ENCODE data around the gene C10orf90.

The C10orf90 gene

DNA sequence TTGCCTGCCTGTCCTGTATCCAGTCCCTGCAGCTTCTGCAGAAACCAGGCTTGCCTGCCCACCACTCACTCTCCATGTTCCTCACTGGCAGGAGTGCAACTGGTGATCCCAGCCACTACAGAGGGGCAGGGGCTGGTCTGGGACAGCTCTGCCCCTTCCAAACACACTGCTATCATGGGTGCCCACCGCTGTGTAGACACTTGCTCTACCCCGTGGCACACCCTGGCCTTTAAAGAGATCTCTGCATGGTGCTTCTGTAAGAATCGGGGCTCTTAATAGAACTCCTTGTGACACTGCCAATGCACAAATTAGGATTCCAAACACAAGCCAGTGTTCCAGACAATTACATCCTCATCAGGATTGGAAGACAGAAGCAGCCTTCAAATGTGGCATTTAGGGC, 41.7 kb downstream of the C10orf90 start:
- no peak for DNase-seq

DNA sequence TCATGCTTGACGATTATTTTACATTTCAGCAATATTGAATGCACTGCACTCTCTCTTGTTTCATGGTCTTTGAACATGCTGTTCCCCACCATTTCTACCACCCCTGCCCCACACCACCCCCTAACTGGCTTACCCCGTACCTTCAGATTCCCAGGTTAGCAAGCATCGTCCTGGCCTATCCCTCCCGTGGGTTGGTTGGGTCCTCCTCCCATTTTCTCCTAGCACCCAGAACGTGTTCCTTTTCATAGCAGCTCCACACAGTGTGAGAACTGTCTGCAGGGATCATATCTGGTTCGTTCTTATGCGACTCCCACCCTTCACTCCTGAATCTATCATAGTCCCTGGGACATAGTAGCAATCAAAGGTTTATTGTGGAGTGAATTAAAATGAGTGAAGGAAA, 48.6 kb downstream of the C10orf90 start:
- DNase-seq, result no peak

DNA sequence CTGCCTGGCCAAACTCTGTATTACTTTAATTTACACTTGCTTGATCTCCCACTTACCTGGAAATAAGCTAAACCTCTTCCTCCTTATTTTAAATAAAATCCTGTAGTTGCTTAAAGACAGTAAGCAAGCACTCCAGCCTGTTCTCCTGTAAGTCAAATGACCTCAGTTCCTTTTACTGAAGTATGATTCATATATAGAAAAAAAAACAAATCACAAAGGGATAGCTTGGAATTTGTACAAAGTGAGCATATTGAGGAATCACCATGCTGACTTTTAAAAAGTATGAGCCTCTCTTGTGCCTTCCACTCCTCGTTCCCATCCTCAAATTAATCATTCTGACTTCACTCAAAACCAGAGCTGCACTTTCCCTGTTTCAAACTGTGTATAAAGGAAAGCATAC, 52.0 kb downstream of the C10orf90 start:
- DNase-seq, result no peak

DNA sequence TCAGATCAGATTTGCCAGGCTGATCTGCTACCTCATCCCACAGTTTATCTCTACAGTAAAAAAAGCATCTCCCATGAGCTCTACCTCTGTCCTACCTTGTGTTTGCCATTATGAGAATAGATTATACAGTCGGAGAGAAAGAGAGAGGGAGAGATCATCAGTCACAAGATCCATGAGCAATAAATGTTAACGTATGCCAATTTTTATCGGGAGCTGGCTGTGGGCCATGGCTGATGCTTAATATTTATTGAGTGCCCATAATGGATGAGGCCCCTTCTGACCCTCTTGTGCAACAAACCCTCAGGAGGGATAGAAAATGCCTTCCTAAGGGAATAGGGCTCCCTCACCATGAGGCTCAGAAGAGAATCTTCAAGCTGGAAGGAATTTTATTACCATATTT, 52.8 kb downstream of the C10orf90 start:
- no peak for DNase-seq

DNA sequence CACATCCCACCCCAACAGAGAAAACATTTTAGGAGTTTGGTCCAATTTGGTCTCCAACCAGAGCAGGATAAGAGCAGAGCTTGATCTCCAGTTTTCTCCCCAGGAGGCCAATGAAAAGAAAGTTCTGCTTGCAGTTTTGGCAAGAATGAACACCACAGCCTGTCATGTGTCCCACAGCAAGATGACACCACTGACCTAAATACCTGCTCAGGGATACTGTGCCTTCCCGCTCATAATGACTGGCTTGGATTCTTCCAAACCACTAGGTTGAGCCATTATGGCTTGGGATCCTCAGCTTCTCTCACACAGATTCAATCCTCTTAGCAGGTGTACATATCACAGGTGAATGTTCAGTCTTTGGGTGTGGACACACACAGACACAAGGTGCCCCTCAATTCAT, 53.3 kb downstream of the C10orf90 start:
- no peak for DNase-seq

DNA sequence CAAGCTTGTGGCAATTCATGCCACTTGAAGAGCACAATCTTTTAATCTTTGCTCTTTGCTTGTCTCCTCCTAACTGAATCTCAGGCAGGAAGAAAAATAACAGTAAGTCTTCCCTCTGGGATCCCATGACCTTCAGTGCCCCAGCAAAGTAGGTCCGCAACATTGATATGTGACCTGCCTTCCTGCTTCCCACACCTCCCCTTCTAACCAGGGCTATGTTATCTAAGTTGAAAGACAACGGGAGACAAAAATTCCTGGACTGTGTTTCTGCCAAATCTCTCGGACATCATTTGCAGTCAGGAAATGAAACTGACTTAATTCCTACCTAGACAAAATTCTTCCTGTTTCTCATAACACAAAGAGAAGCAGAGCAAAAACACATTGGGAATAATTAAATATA, 53.8 kb downstream of the C10orf90 start:
- DNase-seq, result no peak

DNA sequence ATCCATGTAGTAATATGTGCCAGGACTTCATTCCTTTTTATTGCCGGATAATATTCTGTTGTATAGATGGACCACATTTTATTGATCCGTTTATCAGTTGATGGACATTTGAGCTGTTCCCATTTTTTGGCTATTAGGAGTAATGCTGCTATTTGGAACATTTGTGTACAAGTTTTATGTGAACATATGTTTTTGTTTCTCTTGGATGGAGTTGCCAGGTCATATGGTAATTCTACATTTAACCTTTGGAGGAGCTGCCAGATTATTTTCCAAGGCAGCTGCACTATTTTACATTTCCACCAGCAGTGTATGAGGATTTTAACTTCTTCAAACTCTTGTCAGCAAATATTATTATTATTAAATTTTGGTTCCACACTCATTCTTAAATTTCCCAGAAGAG, 59.2 kb downstream of the C10orf90 start:
- DNase-seq, result no peak

DNA sequence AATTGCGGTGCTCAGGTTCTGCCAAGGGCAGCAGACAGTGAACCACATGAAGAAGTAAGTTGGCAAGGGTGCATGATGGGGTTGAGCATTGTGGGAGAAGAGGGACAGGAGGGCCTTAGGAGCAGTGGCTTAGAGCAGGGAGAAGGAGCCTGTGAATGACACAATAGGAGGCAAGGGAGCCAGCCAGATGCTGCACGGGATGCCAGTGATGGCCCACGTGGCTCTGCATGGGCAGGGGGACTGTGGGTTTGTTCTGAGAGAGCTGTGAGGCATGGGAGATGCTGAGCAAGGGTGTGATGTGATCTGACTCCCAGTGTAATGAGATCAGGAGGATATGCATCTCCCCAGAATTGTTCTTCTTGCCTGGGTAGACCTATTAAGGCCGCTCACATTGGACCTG, 60.9 kb downstream of the C10orf90 start:
- no peak for DNase-seq

DNA sequence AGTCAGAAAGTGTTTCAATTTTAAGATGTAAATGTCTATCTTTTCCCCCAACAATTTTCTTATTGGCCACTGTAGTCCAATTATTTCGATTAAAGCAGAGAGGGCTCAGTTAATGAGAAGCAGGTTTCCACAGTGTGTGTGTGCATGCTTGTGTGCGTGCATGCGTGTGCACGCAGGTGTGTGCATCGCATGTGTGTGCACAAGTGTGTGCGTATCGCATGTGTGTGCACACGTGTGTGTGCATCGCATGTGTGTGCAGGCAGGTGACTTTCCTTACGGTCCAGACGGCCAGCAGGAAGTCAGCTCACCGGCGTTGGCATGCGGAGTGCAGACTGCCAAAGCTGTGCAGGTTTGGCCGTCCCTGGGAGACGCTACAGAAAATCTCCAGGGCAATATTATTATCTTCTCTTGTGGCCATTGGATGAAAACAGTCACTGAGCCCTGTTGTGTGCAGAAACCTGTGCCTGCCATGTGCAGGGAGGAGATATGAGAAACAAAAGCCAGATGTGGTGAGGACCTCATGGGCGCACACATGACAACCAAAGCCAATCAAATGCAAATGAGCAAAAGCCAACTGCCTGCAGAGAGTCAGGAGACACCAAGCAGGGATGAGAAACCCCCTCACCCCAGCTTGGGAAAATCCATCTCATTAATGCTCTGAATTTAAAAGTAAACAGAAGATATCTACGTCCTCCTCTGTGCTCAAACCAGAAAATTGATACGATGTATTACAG, 70.4 kb downstream of the C10orf90 start:
- no peak for DNase-seq

DNA sequence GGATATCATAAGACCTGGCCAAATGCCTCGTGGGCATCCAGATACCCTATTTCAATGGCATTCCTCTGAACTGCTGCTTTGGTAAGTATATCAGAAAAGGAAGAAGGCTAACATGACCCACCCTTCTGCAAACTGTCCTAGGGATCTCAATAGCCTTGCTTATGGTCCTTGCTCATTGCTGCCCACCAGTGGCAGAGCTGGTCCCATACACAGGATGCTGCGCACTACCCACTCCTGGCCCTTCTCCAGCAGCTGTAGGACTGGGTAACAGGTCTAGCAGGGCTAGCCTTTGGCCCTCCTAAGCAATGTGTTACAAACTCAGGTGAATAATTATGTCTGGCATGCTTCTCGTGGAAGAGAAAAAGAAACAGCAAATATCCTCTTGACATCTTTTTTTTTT, 72.5 kb downstream of the C10orf90 start:
- DNase-seq, result no peak

DNA sequence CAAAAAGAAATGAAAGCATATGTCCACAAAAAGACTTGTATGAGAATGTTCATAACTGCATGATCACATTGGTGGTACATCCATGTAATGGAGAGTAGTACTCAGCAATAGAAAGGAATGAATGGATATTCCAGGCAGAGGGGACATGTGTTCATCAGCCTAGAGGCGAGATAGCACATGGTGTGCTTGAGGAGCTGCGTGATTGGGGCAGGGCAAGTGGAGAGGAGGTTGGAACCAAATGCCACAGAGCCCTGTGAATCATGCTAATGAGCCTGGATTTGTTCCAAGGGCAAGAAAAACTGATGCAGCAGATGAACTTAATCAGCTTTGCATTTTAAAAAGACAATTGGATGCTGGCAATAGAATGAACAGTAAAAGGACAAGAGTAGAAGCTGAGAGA, 73.3 kb downstream of the C10orf90 start:
- DNase-seq, result no peak

DNA sequence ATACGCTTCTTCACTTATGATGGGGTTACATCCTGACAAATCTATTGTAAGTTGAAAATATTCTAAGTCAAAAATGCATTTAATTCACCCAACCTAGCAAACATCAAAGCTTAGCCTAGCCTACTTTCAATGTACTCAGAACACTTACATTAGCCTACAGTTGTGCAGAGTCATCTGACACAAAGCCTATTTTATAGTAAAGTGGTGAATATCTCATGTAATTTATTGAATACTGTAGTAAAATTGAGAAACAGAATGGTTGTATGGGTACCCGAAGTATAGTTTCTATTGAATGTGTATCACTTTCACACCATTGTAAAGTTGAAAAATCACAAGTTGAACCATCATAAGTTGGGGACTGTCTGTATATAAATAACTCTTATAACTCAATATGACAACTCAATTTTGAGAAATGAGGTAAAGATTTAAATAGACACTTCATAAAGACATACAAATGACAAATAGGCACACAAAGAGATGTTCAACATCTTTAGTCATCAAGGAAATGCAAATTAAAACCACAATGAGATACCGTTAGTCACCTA, 73.9 kb downstream of the C10orf90 start:
- no peak for DNase-seq

DNA sequence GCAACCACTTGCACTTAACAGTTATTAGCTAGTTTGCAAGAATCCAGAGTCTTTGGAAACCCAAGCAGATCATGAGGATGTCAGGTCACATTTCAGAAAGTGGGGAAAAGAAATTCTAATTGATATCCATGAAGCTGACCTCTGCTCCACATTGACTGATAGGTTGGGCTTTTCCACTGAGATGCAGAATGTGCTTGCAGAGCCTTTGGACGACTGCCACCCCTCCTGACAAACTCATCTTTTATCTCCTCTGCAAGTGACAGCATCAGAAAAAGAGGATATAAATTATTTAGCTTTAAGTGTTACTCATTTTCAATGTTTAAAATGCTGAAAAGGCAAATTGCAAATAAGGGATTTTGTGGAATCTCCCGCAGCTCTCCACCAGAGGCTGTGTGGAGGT, 75.3 kb downstream of the C10orf90 start:
- DNase-seq, result no peak

DNA sequence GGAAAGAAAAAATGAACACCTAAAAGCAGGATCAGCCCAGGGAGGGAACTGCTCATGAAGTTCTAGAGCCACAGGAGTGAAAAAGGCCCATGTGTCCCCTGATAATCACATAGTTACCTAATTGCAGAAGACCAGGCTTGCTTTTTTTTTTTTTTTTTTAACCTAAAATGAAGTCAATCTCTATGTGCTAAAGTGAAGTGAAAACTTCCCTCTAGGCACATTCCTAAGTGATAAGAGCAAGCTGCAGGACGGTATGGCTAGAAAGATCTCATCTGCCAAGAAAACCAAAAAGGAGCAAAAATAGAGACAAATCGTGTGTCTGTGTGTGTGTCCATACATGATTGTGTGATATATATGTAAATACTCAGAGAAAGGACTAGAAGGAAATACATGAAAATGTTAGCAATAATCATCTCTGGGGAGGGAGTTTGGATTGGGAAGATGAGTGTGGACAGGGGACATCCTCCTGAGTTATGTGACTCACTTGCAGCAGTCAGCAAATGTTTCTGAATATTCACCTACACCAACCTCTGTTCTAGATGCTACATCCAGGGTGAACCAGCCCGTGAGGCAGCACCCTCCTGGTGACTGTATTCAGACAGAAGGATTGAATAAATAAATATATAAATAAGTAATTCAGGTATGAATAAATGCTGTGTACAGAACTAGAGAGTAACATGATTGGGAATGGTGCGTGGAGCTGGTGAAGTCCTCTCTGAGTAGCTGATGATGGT, 76.4 kb downstream of the C10orf90 start:
- DNase-seq, result no peak

DNA sequence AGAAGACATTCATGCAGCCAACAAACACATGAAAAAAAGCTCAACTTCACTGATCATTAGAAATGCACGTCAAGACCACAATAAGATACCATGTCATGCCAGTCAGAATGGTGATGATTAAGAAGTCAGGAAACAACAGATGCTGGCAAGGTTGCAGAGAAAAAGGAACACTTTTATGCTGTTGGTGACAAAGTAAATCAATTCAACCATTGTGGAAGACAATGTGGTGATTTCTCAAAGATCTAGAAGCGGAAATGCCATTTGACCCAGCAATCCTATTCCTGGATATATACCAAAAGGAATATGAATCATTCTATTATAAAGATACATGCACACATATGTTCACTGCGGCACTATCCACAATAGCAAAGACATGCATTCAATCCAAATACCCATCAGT, 77.6 kb downstream of the C10orf90 start:
- DNase-seq, result no peak

DNA sequence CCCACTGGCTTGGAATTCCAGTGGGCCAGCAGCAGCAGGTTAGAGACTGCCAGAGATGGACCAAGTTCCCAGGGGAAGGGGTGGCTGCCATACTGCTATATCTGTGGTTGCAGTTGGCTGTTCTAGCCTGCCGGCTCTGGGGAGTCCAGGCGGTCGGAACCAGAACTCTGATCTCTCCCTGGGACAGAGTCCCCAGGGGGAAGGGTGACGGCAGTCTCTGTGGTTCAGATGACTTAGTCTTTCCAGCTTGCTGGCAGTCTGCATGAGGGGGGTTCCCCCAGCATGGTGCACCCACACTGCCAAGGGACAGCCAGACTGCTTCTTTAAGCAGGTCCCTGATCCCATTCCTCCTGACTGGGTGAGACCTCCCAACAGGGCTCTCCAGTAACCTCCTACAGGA, 82.5 kb downstream of the C10orf90 start:
- no peak for DNase-seq

DNA sequence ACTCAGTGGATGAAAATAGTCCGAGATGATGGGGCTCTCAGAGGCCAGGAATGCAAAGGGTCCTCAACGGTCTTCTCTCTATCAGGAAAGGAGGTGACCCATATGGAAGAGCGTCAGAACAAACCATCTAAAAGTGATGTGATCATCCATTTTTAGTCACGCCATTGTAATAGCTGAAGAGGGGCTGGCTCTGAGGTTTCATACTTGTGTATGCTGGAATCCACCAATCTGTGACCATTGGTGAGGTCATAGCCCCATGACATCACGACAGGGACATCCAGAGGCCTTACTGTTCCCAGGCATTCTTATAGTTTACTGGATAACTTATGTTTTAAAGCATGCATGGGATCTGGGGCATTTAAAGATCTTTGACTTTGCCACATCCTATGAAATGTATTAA, 83.6 kb downstream of the C10orf90 start:
- no peak for DNase-seq

DNA sequence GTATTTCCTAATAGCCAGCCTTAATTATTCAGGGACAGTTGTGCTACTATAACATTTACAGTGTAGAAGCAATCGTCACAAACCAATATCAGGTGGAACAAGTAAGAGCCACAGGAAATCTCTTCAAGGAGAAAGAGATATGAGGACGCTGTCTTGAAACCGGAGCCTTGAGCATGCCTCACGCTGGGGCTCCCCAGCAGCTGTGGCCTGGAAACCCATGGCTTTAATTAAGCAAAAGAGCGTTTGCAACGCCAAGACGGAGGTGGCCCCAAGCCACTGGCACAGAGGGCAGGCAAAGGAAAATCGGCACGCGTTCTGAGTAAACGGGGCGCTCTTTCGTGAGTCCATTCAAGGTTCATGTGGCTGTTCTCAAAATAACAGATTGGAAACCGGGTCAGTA, 84.4 kb downstream of the C10orf90 start:
- no peak for DNase-seq

DNA sequence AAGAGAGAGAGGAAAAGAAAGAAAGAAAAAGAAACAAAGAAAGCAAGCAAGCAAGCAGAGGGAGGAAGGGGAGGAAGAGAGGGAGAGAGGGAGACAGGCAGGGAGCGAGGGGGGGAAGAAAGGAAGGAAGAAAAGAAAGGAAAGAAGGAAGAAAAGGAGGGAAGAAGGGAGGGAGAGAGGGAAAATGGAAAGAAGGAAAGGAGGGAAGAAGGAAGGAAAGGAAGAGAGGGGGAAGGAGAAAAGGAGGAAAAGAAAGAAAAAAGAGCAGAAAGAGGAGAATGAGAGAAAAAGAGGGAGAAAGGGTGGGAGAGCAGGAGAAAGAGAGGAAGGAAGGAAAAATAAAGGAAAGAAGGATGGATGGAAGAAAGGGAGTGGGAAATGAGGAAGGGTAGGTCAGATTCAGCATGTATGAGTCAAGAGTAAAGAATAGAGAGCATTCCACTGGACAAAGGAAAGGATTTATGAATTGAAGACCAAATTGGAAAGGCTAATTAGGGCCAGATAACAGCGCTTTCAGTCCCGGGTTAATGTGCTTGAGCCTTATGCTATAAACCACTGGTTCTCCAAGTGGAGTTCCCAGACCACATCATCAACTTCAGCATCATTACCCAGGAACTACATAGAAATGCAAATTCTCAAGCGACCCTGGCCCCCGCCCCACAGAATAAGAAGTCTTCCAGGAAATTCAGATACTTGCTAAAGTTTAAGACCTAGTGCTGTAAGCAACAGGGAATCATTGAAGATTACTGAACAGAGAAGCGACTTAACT, 85.1 kb downstream of the C10orf90 start:
- no peak for DNase-seq

DNA sequence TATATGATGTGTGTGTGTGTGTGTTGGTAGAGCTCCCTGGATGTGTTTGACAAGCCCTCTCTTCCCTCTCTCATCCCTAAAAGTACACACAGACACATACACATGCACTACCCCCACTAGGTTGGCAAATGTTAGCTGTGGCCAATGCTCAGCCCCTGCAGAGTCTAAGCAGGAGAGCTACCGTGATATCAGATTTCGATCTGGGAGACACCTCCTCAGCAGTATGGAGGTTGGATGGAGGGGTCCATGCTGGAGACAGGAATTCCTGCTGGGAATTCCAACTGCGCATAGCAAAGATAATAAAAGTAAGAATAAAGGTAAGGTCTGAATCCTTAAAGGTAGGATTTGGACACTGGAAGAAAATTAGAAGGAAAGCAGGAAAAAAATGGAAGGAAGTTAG, 85.7 kb downstream of the C10orf90 start:
- DNase-seq, result no peak

DNA sequence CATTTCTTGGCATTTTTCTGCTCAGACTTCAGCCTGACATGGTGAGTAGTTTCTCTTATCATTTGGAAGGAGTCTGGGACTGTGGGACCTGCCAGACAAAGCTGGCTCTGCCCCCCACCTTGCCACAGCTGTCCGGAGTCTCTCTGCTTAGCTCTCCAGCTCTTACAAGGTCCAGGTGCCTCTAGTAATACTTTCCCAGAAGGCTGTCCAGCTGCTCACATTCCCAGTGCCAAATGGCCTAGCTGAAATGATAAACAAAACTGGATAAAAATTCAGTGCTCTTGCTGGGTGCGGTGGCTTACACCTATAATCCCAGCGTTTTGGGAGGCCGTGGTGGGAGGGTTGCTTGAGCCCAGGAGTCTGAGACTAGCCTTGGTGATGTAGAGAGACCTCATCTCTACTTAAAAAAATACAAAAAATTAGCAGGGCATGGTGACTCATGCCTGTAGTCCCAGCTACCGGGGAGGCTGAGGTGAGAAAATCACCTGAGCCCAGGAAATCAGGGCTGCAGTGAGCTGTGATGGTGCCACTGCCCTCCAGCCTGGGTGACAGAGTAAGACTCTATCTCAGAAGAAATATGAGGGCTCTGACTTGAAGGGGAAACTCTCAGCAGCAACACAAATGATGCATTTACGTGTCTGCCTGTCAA, 86.8 kb downstream of the C10orf90 start:
- DNase-seq, result no peak

DNA sequence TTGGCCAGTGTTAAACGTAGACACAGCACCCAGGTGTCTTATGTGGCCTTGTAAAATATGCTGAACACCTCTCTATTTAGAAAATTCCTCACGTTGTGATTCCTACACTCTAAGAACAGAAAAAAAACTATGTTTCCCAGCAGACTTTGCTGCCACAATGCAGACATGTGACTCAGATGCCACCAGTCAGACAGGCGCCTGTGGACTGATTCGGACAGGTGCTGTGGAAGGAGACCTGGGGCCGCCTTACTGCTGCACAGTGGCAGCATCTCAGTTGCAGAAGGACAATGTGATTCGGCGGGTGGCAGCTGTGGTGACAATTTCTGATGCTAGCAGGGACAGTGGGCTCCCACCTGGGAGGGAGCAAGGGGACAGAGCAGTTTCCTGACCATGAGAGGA, 88.8 kb downstream of the C10orf90 start:
- no peak for DNase-seq
